ENCODE results near the gene SRMS. TPM values are rescaled to one million over a fixed set of nuclear protein-coding genes. Genes with fewer than 3 reads are reported as not detected.

SRMS gene
- total RNA-seq, 1 donor from 2014 or later, result not detected

DNA sequence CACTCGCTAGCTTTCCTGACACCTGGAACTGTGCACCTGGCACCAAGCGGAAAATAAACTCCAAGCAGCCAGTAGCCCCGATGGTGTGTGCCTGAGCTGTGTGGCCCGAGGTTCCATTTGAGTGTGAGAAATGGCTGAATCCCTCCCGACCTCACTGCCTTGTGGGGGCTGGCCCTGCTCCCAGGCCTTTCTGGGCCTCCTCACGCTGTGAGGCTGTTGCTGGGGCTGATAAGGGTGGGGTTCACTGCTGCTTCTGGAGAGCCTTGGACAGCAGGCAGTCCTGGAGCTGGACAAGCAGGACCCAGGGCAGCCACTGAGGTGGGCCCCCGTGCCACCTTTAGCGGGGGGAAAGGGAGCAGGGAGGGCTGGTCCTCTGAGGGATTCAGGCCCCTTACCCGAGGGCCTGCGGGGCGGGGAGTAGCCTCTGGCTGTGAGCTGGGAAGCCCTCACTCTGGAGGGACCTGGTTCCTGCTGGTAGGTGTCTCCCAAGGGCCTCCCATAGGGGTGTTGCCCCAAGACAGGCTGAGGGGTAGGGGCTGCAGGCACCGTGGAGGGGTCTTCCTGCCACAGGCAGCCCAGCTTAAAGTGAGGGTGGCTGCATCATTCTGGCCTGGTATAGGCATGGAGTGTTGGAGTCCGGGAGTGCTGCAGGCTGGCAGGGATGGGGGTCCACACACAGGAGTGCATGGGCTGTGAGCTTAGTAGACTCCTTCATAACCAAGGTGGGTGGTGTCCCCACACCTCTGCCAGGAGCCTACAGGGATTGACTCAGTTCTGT is 25.3 kb downstream of the SRMS start:
- H3K4me1 Mint-ChIP-seq (ENCODE audit: unreplicated experiment), result peaks cover 15% of the 10 kb centered on the region
- peak overlapping the region; percentile 54 for H3K4me3 Mint-ChIP-seq (ENCODE audit: unreplicated experiment)
- no peaks in the 10 kb centered on the region for H3K9me3 Mint-ChIP-seq (ENCODE audit: unreplicated experiment)
- no peak overlapping the region for H3K27ac Mint-ChIP-seq (ENCODE audit: unreplicated experiment)
- TF ChIP-seq, protein P1, sequence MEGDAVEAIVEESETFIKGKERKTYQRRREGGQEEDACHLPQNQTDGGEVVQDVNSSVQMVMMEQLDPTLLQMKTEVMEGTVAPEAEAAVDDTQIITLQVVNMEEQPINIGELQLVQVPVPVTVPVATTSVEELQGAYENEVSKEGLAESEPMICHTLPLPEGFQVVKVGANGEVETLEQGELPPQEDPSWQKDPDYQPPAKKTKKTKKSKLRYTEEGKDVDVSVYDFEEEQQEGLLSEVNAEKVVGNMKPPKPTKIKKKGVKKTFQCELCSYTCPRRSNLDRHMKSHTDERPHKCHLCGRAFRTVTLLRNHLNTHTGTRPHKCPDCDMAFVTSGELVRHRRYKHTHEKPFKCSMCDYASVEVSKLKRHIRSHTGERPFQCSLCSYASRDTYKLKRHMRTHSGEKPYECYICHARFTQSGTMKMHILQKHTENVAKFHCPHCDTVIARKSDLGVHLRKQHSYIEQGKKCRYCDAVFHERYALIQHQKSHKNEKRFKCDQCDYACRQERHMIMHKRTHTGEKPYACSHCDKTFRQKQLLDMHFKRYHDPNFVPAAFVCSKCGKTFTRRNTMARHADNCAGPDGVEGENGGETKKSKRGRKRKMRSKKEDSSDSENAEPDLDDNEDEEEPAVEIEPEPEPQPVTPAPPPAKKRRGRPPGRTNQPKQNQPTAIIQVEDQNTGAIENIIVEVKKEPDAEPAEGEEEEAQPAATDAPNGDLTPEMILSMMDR (IDR thresholded peaks at IDR 0.05), result no peak
- peaks cover 11% of the 10 kb centered on the region for H3K36me3 Mint-ChIP-seq (ENCODE audit: unreplicated experiment)
- DNase-seq (ENCODE audit: extremely low spot score, unreplicated experiment), result no peak
- H3K27me3 Mint-ChIP-seq (ENCODE audit: unreplicated experiment), result no peaks in the 10 kb centered on the region

DNA sequence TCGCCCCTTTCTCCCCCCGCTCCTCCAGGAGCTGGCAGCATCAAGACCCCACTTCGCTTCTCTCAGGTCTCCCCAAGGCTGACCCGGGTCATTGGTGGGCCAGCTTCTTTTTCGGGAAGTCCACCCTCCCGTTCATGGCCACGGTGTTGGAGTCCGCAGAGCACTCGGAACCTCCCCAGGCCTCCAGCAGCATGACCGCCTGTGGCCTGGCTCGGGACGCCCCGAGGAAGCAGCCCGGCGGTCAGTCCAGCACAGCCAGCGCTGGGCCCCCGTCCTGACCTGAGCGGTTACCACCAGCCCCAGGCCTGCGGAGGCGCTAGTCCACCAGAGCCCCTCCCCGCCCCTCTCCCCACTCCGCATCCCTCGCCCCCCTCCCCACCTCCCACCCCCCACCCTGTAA is 25.9 kb downstream of the SRMS start:
- Mint-ChIP-seq H3K27me3 (ENCODE audit: unreplicated experiment) (no peaks in the 10 kb centered on the region), H3K36me3 (ENCODE audit: unreplicated experiment) (peaks cover 11% of the 10 kb centered on the region), H3K4me3 (ENCODE audit: unreplicated experiment) (peak overlapping the region; percentile 83), H3K4me1 (ENCODE audit: unreplicated experiment) (peaks cover 15% of the 10 kb centered on the region), H3K27ac (ENCODE audit: unreplicated experiment) (peak overlapping the region; percentile 77), H3K9me3 (ENCODE audit: unreplicated experiment) (no peaks in the 10 kb centered on the region)
- TF ChIP-seq, protein P1 (IDR thresholded peaks at IDR 0.05), result no peak
- DNase-seq (ENCODE audit: extremely low spot score, unreplicated experiment), result no peak

DNA sequence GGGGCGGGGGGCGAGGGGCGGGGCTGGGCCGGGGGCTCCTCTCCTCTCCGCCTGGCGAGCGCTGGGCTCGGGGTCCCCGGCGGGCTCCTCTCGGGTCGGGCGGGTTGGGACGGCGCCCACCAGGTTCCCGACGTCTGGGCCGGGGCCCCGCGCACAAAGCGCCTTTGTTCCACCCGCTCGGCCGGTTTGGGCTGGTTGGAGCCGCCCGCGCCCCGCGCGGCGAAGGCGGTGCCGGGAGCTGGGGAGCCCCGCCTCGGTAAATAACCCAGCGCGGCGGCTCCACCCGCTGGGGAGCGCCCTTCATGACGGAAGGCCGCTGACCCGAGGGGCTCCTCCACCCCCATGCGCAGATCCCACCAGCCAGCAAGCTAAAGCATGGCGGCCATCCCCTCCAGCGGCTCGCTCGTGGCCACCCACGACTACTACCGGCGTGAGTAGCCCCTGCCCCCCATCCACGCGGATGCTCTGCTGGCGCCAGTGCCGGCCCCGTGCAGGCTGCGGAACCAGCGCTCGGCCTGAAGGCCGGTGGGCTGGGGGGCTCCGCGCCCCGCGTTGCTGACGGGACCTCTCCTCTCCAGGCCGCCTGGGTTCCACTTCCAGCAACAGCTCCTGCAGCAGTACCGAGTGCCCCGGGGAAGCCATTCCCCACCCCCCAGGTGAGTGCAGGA is 26.5 kb downstream of the SRMS start:
- Mint-ChIP-seq H3K27ac (ENCODE audit: unreplicated experiment) (peak overlapping the region; percentile 77), H3K9me3 (ENCODE audit: unreplicated experiment) (no peaks in the 10 kb centered on the region), H3K4me1 (ENCODE audit: unreplicated experiment) (peaks cover 15% of the 10 kb centered on the region), H3K36me3 (ENCODE audit: unreplicated experiment) (peaks cover 11% of the 10 kb centered on the region), H3K4me3 (ENCODE audit: unreplicated experiment) (peak overlapping the region; percentile 83), H3K27me3 (ENCODE audit: unreplicated experiment) (no peaks in the 10 kb centered on the region)
- no peak for DNase-seq (ENCODE audit: extremely low spot score, unreplicated experiment)
- TF ChIP-seq, protein P1 (IDR thresholded peaks at IDR 0.05), result no peak

DNA sequence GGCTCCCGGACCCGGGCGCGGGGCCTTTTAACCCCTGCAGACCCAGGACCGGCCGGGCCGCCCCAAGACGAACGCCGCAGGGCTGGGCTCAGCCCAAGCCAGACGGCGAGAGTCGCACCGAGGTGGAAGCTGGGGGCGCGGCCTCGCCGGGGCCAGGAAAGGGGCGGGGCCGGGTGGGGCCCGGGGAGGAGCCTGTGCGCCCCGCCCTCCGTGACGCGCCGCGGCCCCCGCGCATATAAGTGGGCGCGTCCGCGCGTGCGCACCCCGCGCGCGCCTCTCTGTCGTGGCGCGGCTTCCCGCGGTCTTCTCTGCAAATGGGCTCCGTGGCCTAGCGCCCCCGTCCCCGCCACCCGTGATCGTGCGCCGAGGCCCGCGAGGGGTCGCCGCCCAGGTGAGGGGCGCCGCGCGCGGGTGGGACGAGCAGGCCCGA is 27.0 kb downstream of the SRMS start, which contains the start of gene PPDPF:
PPDPF (plus strand) TSS at position 262 of the 430 bp plus-strand sequence. CDS start 544 bp downstream, outside the sequence.
- DNase-seq (ENCODE audit: extremely low spot score, unreplicated experiment), result peak; percentile 94
- no peaks in the 10 kb centered on the region for H3K9me3 Mint-ChIP-seq (ENCODE audit: unreplicated experiment)
- H3K36me3 Mint-ChIP-seq (ENCODE audit: unreplicated experiment), result peaks cover 11% of the 10 kb centered on the region
- H3K4me3 Mint-ChIP-seq (ENCODE audit: unreplicated experiment), result peak within 1 kb of the TSS; percentile 83
- peak within 1 kb of the TSS; percentile 77 for H3K27ac Mint-ChIP-seq (ENCODE audit: unreplicated experiment)
- TF ChIP-seq, protein P1 (IDR thresholded peaks at IDR 0.05), result no peak
- H3K27me3 Mint-ChIP-seq (ENCODE audit: unreplicated experiment), result no peaks in the 10 kb centered on the region
- peaks cover 15% of the 10 kb centered on the region for H3K4me1 Mint-ChIP-seq (ENCODE audit: unreplicated experiment)
